Karpas-422 (cell line): Measurements from ENCODE around the gene LEFTY2. TPM values are rescaled to one million over a fixed set of nuclear protein-coding genes. Genes with fewer than 3 reads are reported as not detected.
"Not testable (repeated sequence)": the region's sequence is repeated elsewhere in the genome, so short reads cannot be mapped to it uniquely, and the experiment has no call there.

ENCODE experiments used
- DNase-seq: peaks from one replicate; pipeline ENCODE4 v3.0.0-alpha.2; 2015
- H2AFZ ChIP-seq: fragments of 200-600 bp; sonication (generic); 2 replicates; pipeline ENCODE4 v1.6.1; 2014; ENCODE audit warnings: antibody characterized with exemption, low read length, mixed read lengths
- H3K27ac ChIP-seq: fragments of 200-600 bp; sonication (generic); 2 replicates; pipeline ENCODE4 v1.5.1; 2014; ENCODE audit warnings: mild to moderate bottlenecking, low read length, moderate library complexity
- H3K27me3 ChIP-seq: fragments of 200-600 bp; sonication (generic); 2 replicates; pipeline ENCODE4 v1.6.1; 2014; ENCODE audit warnings: low read length, mixed read lengths
- H3K36me3 ChIP-seq: fragments of 200-600 bp; sonication (generic); 2 replicates; pipeline ENCODE4 v1.6.1; 2014; ENCODE audit warnings: low read length, mixed read lengths; ENCODE audit not compliant: insufficient read depth
- H3K4me1 ChIP-seq: fragments of 200-600 bp; sonication (generic); 2 replicates; pipeline ENCODE4 v1.6.1; 2014; ENCODE audit warnings: mild to moderate bottlenecking, low read length, mixed read lengths
- H3K4me2 ChIP-seq: fragments of 200-600 bp; sonication (generic); 2 replicates; pipeline ENCODE4 v1.6.1; 2014; ENCODE audit warnings: low read length, low read depth, mild to moderate bottlenecking; ENCODE audit not compliant: poor library complexity, severe bottlenecking
- H3K4me3 ChIP-seq: fragments of 200-600 bp; sonication (generic); 2 replicates; pipeline ENCODE4 v1.5.1; 2014; ENCODE audit warnings: mild to moderate bottlenecking, antibody characterized with exemption, low read length, mixed read lengths
- H3K79me2 ChIP-seq: fragments of 200-600 bp; sonication (generic); 2 replicates; pipeline ENCODE4 v1.6.1; 2014; ENCODE audit warnings: mild to moderate bottlenecking, low read length, mixed read lengths
- H3K9ac ChIP-seq: fragments of 200-600 bp; sonication (generic); 2 replicates; pipeline ENCODE4 v1.6.0; 2014; ENCODE audit warnings: low read length
- H3K9me2 ChIP-seq: fragments of 200-600 bp; sonication (generic), shearing (Covaris generic); replicated peaks from 2 replicates; pipeline ENCODE4 v1.6.0; 2014; ENCODE audit warnings: mild to moderate bottlenecking, low read length, moderate library complexity; ENCODE audit not compliant: insufficient read depth
- H3K9me3 ChIP-seq: fragments of 300-700, 200-600 bp; sonication (generic); 2 replicates; pipeline ENCODE4 v1.6.1; 2014; ENCODE audit warnings: low read length, mixed read lengths
- H4K20me1 ChIP-seq: fragments of 200-600 bp; sonication (generic); 2 replicates; pipeline ENCODE4 v1.6.1; 2014; ENCODE audit warnings: mild to moderate bottlenecking, antibody characterized with exemption, low read length, low read depth; ENCODE audit not compliant: insufficient read depth
- total RNA-seq: library from RNA; depleted of rRNA; stranded (reverse); fragments of >200 nt; shearing (Covaris generic); gene quantifications from 2 replicates; pipeline ENCODE4 v1.2.3, GENCODE V29; 2014; ENCODE audit warnings: low replicate concordance

The LEFTY2 gene
- total RNA-seq, 1 experiment from 2014 or later: not detected

DNA sequence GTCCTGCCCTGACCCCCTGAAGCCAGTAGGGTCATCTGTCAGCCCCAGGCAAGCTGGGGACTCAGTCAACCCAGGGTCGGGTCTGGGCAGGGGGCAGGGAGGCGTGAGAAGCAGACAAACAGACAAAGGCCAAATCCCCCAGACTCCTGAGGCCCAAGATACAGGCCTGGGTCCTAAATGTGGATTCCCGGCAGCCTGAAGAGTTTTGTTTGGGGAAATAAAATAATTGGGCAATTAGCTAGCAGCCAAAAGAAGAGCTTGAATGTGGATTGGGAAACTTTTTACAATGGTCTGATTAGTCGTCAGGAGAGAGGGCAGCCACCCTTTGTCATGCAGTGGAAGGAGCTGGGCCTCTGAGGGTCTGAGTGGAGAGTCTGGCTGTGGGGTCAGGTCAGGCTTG lies 4.5 kb upstream of the LEFTY2 start:
- Histone ChIP-seq H2AFZ (no peak overlapping the region), H4K20me1 (no peaks in the 10 kb centered on the region), H3K27me3 (no peaks in the 10 kb centered on the region), H3K79me2 (no peaks in the 10 kb centered on the region), H3K9me3 (no peaks in the 10 kb centered on the region), H3K27ac (no peak overlapping the region), H3K4me3 (no peak overlapping the region), H3K4me2 (no peak overlapping the region), H3K36me3 (no peaks in the 10 kb centered on the region), H3K9me2 (no peaks in the 10 kb centered on the region), H3K9ac (no peak overlapping the region), H3K4me1 (peaks cover 9% of the 10 kb centered on the region)
- DNase-seq: no peak

DNA sequence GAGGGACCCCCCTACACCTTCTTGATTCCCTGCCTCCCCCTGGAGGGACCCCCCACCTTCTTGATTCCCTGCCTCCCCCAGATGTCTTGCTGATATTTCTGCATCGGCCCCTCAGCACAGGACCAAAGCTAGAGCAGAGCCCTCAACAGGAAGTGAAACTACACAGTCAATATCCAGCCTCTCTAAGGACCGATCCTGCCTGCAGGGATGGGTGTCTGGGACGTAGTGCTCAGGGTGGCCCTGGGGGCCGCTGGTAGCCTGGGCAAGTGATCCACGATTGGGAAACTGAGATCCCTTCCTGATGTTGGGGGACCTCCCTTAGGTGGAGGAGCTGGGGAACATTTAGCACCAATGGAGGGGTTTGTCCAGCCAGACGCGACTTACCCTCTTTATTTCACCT lies 3.9 kb upstream of the LEFTY2 start:
- Histone ChIP-seq H2AFZ (no peak overlapping the region), H3K4me3 (no peak overlapping the region), H3K4me1 (peaks cover 9% of the 10 kb centered on the region), H3K36me3 (no peaks in the 10 kb centered on the region), H3K9me2 (no peaks in the 10 kb centered on the region), H3K9me3 (no peaks in the 10 kb centered on the region), H3K27ac (no peak overlapping the region), H3K9ac (no peak overlapping the region), H3K27me3 (no peaks in the 10 kb centered on the region), H4K20me1 (no peaks in the 10 kb centered on the region), H3K79me2 (no peaks in the 10 kb centered on the region), H3K4me2 (no peak overlapping the region)
- peak; percentile 79 for DNase-seq

DNA sequence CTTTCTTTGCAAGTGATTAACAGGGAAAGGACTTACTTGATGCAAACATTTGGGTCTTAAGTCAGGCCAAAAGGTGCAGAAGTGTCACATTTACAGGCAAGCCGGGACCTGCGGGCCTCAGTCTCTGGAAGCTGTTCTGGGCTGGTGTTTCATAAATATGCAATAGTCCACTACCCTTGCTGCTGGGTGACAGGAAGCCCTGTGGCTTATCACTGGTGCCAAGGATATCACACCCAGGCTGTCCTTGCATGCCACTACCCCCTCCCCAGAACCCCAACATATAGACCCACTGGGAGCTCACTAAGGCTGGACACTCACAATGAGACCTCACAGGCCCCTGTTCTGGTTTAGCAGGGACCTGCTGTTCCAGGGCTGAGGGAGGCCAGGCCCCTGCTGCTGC lies 3.4 kb upstream of the LEFTY2 start:
- Histone ChIP-seq H3K27me3 (no peaks in the 10 kb centered on the region), H3K4me1 (peaks cover 9% of the 10 kb centered on the region), H3K9ac (no peak overlapping the region), H4K20me1 (no peaks in the 10 kb centered on the region), H3K9me2 (no peaks in the 10 kb centered on the region), H3K79me2 (no peaks in the 10 kb centered on the region), H3K9me3 (no peaks in the 10 kb centered on the region), H3K36me3 (no peaks in the 10 kb centered on the region), H3K27ac (no peak overlapping the region), H3K4me3 (no peak overlapping the region), H3K4me2 (no peak overlapping the region), H2AFZ (no peak overlapping the region)
- DNase-seq: no peak

DNA sequence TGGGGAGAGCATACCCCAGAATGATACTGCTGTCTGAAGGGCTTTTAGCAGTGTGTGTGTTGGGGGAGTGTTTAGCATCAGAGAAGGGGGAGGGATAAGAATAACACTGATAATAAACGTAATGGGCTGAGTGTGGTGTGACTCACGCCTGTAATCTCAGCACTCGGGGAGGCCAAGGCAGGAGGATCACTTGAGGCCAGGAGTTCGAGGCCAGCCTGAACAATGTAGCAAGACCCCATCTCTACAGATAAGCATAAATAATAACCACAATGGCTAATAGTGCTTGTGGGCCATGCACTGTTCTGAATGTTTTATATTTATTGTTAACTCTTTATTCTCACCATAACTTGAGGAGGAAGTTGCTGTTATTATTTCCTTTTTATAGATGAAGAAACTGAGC lies 2.6 kb upstream of the LEFTY2 start:
- Histone ChIP-seq H3K4me1 (peaks cover 9% of the 10 kb centered on the region), H3K9ac (no peak overlapping the region), H3K79me2 (no peaks in the 10 kb centered on the region), H4K20me1 (no peaks in the 10 kb centered on the region), H3K4me3 (no peak overlapping the region), H3K27me3 (no peaks in the 10 kb centered on the region), H3K36me3 (no peaks in the 10 kb centered on the region), H3K9me3 (no peaks in the 10 kb centered on the region), H3K9me2 (no peaks in the 10 kb centered on the region), H2AFZ (no peak overlapping the region), H3K27ac (no peak overlapping the region), H3K4me2 (no peak overlapping the region)
- DNase-seq: no peak

DNA sequence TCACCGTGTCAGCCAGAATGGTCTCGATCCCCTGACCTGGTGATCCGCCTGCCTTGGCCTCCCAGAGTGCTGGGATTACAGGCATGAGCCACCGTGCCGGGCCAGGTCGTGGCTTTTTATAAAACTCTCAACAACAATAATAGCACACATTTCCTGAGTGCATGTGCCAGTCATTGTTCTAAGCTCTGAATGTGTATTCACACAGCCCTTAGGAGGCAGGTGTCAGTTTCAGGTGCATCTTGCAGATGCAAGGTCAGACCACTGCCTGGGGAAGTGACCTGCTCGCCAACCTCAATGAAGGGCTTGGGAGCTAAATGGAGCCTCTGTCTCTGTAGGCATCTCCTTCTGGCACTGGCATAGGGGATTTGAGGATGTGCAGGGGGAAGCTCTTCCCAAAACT lies 1.6 kb upstream of the LEFTY2 start:
- H3K27me3 ChIP-seq: no peaks in the 10 kb centered on the region
- DNase-seq: no peak
- no peak overlapping the region for H3K9ac ChIP-seq
- no peaks in the 10 kb centered on the region for H3K9me3 ChIP-seq
- no peak overlapping the region for H3K27ac ChIP-seq
- no peak overlapping the region for H2AFZ ChIP-seq
- H3K4me1 ChIP-seq: peaks cover 9% of the 10 kb centered on the region
- H3K79me2 ChIP-seq: no peaks in the 10 kb centered on the region
- H3K9me2 ChIP-seq: no peaks in the 10 kb centered on the region
- no peaks in the 10 kb centered on the region for H3K36me3 ChIP-seq
- H4K20me1 ChIP-seq: no peaks in the 10 kb centered on the region
- no peak overlapping the region for H3K4me2 ChIP-seq
- no peak overlapping the region for H3K4me3 ChIP-seq

DNA sequence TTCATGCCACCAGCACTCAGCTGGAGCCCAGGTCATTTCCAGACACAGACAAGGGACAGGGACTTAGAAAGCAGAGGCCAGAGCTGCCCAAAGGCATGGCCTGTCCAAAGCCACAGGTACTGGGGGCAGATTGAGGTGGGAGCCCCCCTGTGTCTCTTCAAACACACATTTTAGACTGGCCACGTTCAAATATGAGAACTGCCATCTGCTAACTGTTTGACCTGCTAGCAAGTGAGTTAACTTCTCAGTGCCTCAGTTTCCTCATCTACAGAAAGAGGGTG lies 862 bp upstream of the LEFTY2 start:
- DNase-seq: no peak
- H3K9me2 ChIP-seq: no peaks in the 10 kb centered on the region
- H3K9ac ChIP-seq: no peak overlapping the region
- no peaks in the 10 kb centered on the region for H3K36me3 ChIP-seq
- no peaks in the 10 kb centered on the region for H3K9me3 ChIP-seq
- no peak overlapping the region for H3K4me3 ChIP-seq
- H3K4me2 ChIP-seq: no peak overlapping the region
- no peaks in the 10 kb centered on the region for H3K27me3 ChIP-seq
- no peak overlapping the region for H3K27ac ChIP-seq
- no peaks in the 10 kb centered on the region for H3K79me2 ChIP-seq
- H4K20me1 ChIP-seq: no peaks in the 10 kb centered on the region
- H3K4me1 ChIP-seq: peaks cover 10% of the 10 kb centered on the region
- no peak overlapping the region for H2AFZ ChIP-seq

DNA sequence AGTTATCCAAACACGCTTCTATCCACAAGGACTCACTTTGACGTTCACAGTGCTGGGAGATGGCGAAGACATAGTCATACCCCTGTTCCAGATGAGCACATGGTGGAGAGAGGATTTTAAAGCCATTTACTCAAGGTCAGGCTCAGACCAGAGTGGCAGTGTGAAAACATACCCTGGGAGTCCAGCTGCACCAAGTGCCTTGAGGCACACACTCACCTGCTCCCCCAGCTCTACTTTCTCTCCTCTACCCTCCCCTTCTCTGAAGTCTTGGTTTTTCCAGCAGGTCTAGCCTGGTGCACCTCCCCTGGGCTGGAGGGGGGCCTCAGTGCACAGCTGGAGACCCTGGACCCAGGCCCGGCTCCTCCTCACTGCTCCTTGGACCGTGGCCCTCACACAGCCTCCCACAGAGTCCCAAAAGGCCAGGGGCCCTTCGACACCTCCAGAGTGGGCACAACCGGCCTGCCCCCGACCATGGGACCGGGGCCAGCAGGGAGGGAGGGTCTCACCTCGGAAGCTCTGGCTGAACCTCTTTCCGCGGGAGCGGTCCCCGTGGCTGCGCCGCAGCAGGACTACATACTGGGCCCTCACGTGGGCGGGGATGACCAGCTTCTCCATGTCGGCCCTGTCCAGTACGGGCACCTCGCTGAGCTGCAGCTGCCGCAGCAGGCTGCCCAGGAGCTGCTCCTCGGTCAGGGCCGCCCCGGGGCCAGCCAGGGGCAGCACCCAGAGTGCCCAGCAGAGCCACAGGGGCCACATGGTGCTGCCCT lies 452 bp downstream of the LEFTY2 start:
- Histone ChIP-seq H3K27ac (no peak overlapping the region), H3K4me2 (no peak overlapping the region), H3K27me3 (no peaks in the 10 kb centered on the region), H2AFZ (no peak overlapping the region), H3K36me3 (no peaks in the 10 kb centered on the region), H3K9me3 (no peaks in the 10 kb centered on the region), H3K4me1 (peaks cover 15% of the 10 kb centered on the region), H3K79me2 (no peaks in the 10 kb centered on the region), H3K4me3 (no peak overlapping the region), H3K9me2 (no peaks in the 10 kb centered on the region), H3K9ac (no peak overlapping the region), H4K20me1 (no peaks in the 10 kb centered on the region)
- DNase-seq: no peak

DNA sequence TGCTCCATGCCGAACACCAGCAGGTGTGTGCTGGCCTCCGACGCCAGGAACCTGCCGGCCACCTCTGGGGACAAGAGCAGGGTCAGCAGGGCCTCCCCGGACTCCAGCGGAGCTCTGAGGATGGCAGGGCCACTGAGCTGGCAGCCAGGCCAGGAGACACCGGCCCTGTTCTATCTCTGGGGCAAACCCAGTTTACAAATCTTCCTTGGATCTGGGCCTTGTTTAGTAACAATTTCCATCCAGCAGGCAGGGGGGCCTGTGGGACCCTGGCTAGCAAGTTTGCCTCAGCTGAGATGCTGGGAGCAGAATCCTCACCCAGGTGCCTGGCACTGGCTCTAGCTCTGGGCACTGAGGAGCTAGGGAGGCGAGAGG lies 1.1 kb downstream of the LEFTY2 start:
- H3K4me1 ChIP-seq: peaks cover 13% of the 10 kb centered on the region
- H2AFZ ChIP-seq, H3K4me3 ChIP-seq, H3K9ac ChIP-seq, H3K36me3 ChIP-seq, H3K4me2 ChIP-seq, H3K27me3 ChIP-seq, H4K20me1 ChIP-seq, H3K9me3 ChIP-seq, H3K9me2 ChIP-seq, DNase-seq, H3K27ac ChIP-seq, H3K79me2 ChIP-seq: not testable (repeated sequence)
